Endothelial cell (in vitro differentiated cells): ENCODE measurements around the gene ANGPT4. TPM values are rescaled to one million over a fixed set of nuclear protein-coding genes. Genes with fewer than 3 reads are reported as not detected.

Source experiments
- DNase-seq: peaks from one replicate; pipeline ENCODE4 v3.0.0; 2021; ENCODE audit warnings: low spot score
- H3K27ac Mint-ChIP-seq: one replicate; pipeline ENCODE4 v1.8.0; 2021; ENCODE audit warnings: mixed read lengths, inconsistent platforms; ENCODE audit not compliant: unreplicated experiment
- H3K27me3 Mint-ChIP-seq: one replicate; pipeline ENCODE4 v1.8.0; 2021; ENCODE audit warnings: mild to moderate bottlenecking, moderate library complexity, mixed read lengths, inconsistent platforms; ENCODE audit not compliant: unreplicated experiment
- H3K36me3 Mint-ChIP-seq: one replicate; pipeline ENCODE4 v1.8.0; 2021; ENCODE audit warnings: mild to moderate bottlenecking, low read depth, mixed read lengths, inconsistent platforms; ENCODE audit not compliant: unreplicated experiment
- H3K4me1 Mint-ChIP-seq: one replicate; pipeline ENCODE4 v1.8.0; 2021; ENCODE audit warnings: mild to moderate bottlenecking, mixed read lengths, inconsistent platforms; ENCODE audit not compliant: unreplicated experiment
- H3K4me3 Mint-ChIP-seq: one replicate; pipeline ENCODE4 v1.8.0; 2021; ENCODE audit warnings: mild to moderate bottlenecking, mixed read lengths, inconsistent platforms; ENCODE audit not compliant: unreplicated experiment
- H3K9me3 Mint-ChIP-seq: one replicate; pipeline ENCODE4 v1.8.0; 2021; ENCODE audit warnings: mixed read lengths, inconsistent platforms; ENCODE audit not compliant: unreplicated experiment
- CTCF ChIP-seq: fragments of 200-600 bp; sonication (generic); IDR thresholded peaks from one replicate; pipeline ENCODE4 v1.5.0; 2021; ENCODE audit warnings: antibody characterized with exemption; ENCODE audit not compliant: unreplicated experiment
- total RNA-seq: library from RNA; stranded (reverse); fragmentation: NEBNext Ultra II Directional; extraction: Animal tissue kit (Norgen Biotek cat#: 25700); gene quantifications from one replicate; pipeline ENCODE4 v1.2.1, GENCODE V29; 2021; ENCODE audit not compliant: unreplicated experiment

The ANGPT4 gene
- total RNA-seq, 1 donor from 2014 or later, result 0.51 TPM

GRCh38 chr20:859751-860231 lies 56.3 kb downstream of the ANGPT4 start:
- H3K4me3 Mint-ChIP-seq, result no peak overlapping the region
- H3K4me1 Mint-ChIP-seq, result peaks cover 6% of the 10 kb centered on the region
- DNase-seq, result no peak
- H3K36me3 Mint-ChIP-seq, result no peaks in the 10 kb centered on the region
- no peak overlapping the region for H3K27ac Mint-ChIP-seq
- no peaks in the 10 kb centered on the region for H3K9me3 Mint-ChIP-seq
- TF ChIP-seq CTCF, result no peak
- H3K27me3 Mint-ChIP-seq, result peaks cover 5% of the 10 kb centered on the region

- Mint-ChIP-seq H3K27me3 (peaks cover 6% of the 10 kb centered on the region), H3K4me1 (peaks cover 6% of the 10 kb centered on the region), H3K4me3 (no peak overlapping the region), H3K9me3 (no peaks in the 10 kb centered on the region), H3K36me3 (peaks cover 4% of the 10 kb centered on the region), H3K27ac (no peak overlapping the region)
- no peak for TF ChIP-seq CTCF
- DNase-seq, result no peak
These were observed 58.1 kb downstream of the ANGPT4 start for GRCh38 chr20:858011-858410.

- Mint-ChIP-seq H3K4me1 (peaks cover 6% of the 10 kb centered on the region), H3K27ac (no peak overlapping the region), H3K9me3 (no peaks in the 10 kb centered on the region)
These were observed 59.8 kb downstream of the ANGPT4 start for GRCh38 chr20:856361-856775.

GRCh38 chr20:855466-856360 lies 60.4 kb downstream of the ANGPT4 start:
- H3K4me1 Mint-ChIP-seq, result peaks cover 8% of the 10 kb centered on the region
- no peak for TF ChIP-seq CTCF
- peaks cover 6% of the 10 kb centered on the region for H3K27me3 Mint-ChIP-seq
- no peak overlapping the region for H3K4me3 Mint-ChIP-seq
- no peaks in the 10 kb centered on the region for H3K9me3 Mint-ChIP-seq
- no peak for DNase-seq
- H3K27ac Mint-ChIP-seq, result no peak overlapping the region
- peaks cover 5% of the 10 kb centered on the region for H3K36me3 Mint-ChIP-seq

More at GRCh38 chr20:856361-856775, 59.8 kb downstream of the ANGPT4 start:
- no peak for DNase-seq
- Mint-ChIP-seq H3K27me3 (peaks cover 6% of the 10 kb centered on the region), H3K36me3 (peaks cover 5% of the 10 kb centered on the region), H3K4me3 (no peak overlapping the region)
- TF ChIP-seq CTCF, result no peak

- Mint-ChIP-seq H3K27me3 (peaks cover 4% of the 10 kb centered on the region), H3K27ac (no peak overlapping the region), H3K36me3 (peaks cover 5% of the 10 kb centered on the region), H3K4me3 (no peak overlapping the region), H3K4me1 (peaks cover 2% of the 10 kb centered on the region), H3K9me3 (no peaks in the 10 kb centered on the region)
- TF ChIP-seq CTCF, result no peak
- no peak for DNase-seq
These were observed 61.5 kb downstream of the ANGPT4 start for GRCh38 chr20:854601-855000.
